GM12801 (cell line): ENCODE data around the gene MYF6.

ENCODE experiments used
- TF ChIP-seq, protein P1 (sequence below): IDR thresholded peaks from one replicate; pipeline ENCODE4 v1.5.1; 2011; ENCODE audit warnings: control low read depth; ENCODE audit not compliant: insufficient read length; ENCODE audit errors: extremely low read depth

MYF6 gene

DNA sequence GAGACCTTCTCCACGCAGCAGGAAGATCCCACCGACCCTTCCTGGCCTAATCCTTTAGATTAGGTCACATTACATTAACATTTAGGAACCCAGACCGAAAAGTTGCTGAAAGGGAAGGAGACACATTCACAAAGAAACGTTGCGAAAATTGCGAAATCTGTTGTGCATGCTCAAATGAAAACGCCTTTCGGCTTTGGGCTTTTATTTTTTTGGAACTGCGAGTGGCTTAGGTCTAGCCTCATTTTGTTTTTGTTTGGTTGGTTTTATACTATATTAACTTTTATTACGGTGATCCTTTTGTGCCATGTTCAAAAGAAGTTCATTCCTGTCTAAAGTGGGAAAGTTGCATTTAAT lies 1.5 kb downstream of the MYF6 start:
- TF ChIP-seq, protein P1, sequence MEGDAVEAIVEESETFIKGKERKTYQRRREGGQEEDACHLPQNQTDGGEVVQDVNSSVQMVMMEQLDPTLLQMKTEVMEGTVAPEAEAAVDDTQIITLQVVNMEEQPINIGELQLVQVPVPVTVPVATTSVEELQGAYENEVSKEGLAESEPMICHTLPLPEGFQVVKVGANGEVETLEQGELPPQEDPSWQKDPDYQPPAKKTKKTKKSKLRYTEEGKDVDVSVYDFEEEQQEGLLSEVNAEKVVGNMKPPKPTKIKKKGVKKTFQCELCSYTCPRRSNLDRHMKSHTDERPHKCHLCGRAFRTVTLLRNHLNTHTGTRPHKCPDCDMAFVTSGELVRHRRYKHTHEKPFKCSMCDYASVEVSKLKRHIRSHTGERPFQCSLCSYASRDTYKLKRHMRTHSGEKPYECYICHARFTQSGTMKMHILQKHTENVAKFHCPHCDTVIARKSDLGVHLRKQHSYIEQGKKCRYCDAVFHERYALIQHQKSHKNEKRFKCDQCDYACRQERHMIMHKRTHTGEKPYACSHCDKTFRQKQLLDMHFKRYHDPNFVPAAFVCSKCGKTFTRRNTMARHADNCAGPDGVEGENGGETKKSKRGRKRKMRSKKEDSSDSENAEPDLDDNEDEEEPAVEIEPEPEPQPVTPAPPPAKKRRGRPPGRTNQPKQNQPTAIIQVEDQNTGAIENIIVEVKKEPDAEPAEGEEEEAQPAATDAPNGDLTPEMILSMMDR, result no peak

DNA sequence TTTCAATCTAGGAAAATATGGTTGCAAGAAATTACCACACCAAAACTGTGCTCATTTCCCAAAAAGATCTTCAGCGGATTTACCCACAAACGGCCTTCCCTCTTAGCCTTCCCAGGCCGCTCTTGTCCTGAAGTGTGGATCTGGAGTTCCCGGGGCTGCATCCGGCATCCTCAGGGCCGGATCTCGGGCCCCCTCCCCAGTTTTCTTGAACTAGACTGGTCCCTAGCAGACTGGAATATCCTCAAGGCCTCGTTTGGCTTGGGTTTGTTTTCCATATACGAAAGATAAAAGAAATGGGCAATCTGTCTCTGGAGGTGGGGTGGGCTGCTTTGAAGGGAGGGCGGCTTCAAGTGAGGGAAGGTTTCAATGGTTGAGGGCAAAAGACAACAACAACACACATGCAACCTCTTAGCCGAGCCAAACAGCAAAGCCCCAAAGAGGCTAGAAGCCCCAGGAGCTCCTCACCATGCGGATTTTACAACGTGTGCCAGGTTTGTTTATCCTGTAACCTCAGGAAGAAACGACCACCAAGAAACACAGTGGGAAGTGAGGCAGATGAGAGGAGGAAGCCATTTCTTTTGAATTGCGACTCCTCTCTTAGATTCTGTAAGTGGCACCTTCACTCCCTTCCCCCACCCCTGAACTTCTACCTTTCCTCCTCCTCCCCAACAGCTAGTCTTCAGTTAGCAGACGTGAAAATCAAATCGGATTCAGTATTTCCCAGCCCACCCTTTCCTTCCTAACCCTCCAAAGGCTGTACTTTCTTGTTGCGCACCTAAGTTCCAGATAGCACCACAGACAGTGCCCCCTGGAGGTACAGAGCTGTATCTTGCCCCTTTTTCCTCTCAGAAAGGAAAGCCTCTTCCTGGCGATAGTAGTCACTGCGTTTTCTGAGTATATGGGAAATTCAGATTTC lies 2.6 kb downstream of the MYF6 start:
- TF ChIP-seq, protein P1, result no peak

DNA sequence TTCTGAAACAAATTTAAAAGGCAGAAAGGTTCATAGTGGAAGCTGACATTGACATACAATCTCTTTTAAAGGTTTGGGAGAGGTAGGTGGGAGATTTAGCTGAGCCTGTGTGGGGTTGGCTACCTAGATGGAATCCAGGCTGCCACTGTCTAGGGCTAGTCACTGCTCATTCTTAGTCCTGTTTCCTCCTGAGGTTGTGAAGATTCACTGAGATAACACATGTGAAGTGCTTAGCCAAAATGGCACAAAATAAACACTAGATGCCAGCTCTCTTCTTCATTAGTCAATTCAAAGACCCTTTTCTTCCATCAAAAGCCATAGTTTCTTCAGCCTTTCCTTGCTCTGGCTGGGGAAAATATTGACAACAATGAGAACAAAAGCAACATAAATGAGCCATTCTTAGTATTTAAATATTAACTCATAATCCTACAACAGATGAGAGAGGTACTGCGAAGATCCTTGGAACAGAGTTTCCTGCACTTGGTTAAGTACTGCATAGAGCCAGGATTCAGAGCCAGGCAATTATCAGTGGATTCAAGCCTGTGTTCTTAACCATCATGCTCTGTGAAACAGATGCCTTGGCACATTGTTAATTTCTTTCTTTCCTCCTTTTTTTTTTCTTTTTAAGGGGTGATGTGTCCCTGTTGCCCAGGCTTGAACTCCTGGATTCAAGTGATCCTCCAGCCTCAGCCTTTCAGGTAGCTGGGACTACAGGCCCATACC lies 3.5 kb downstream of the MYF6 start:
- TF ChIP-seq, protein P1, result no peak

DNA sequence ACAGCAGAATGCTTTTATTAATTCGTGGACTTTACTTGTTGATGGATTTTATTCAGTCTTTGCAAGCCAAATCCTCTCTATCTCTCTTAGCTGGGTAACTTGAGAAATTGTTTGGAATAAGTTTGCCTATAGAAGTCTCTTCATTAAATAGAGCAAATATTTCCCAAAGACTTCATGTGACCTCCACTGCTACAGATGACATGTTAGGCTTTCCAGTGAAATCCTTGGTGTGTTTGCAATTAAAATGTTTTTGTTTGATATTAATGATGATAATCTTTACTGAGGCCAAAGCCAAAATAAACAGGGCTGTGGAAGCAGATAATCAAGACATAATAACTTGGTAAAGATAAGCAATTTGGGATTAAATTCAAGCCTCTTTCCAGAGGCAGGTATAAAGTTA lies 4.4 kb downstream of the MYF6 start:
- TF ChIP-seq, protein P1, result no peak

DNA sequence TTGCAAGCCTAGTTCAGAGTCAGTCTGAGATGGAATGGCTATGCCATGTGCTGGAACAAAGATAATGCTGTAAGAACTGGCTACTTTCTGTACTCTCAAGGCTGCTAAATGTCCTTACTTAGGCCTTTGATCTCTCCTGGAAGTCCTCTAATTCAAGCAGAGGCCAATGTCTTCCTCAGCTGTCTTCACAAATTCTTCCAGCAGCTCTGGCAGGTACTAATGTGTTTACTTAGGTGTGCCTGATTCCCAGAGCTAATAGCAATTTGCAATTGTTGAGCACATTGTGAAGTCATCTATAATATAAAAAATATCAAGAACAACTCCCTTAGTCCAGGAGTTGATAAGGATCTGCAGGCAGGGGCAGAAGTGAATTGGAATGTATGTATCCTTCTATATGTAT lies 5.4 kb downstream of the MYF6 start:
- TF ChIP-seq, protein P1, result no peak

DNA sequence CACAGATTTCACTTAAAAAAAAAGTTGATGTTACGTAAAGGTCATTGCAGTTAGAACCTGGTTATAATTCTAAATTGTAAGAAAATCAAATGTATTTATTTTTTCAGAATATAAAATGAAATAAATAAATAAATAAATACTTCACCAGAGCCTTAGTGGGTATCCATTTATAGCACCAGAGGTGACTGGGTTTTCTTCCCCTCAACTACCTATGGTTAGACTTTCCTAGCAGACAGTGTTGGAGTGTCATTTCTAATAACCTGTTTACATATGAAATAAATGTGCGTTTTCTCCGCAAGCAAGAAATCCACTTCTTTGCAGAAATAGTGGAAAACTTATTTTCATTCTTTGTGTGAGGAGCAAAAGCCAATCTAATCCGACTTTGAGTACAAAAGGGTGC lies 6.0 kb downstream of the MYF6 start:
- TF ChIP-seq, protein P1, result no peak

DNA sequence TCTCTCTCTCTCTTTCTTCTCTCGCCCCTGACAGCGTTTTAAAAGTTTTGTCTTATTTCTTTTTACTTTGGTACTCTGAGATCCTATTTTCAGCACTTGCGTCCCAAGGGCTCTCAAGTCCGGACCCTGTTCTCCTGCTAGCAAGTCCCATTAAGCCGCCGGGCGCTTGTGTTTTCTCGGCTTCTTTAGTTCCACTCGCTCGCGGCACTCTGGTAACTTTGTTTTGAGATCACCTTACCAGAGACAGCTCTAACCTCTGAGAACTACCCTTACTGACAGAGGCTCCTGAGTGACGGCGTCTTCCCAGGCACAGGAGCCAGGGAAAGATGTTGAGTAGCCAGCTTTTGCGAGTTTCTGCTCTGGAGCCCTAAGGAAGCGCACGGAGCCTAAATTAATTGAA lies 6.6 kb downstream of the MYF6 start:
- TF ChIP-seq, protein P1, result no peak
